HG03108 (cell line): Measurements from ENCODE around the gene SPEM2.
A peak's percentile ranks its signal among the peaks of the same experiment; 100 is the strongest.

ENCODE experiments used
- ATAC-seq: cut with Tn5 transposase; IDR thresholded peaks from one replicate; pipeline ENCODE4 v1.9.1; 2021; ENCODE audit warnings: moderate library complexity; ENCODE audit not compliant: unreplicated experiment

SPEM2 gene

DNA sequence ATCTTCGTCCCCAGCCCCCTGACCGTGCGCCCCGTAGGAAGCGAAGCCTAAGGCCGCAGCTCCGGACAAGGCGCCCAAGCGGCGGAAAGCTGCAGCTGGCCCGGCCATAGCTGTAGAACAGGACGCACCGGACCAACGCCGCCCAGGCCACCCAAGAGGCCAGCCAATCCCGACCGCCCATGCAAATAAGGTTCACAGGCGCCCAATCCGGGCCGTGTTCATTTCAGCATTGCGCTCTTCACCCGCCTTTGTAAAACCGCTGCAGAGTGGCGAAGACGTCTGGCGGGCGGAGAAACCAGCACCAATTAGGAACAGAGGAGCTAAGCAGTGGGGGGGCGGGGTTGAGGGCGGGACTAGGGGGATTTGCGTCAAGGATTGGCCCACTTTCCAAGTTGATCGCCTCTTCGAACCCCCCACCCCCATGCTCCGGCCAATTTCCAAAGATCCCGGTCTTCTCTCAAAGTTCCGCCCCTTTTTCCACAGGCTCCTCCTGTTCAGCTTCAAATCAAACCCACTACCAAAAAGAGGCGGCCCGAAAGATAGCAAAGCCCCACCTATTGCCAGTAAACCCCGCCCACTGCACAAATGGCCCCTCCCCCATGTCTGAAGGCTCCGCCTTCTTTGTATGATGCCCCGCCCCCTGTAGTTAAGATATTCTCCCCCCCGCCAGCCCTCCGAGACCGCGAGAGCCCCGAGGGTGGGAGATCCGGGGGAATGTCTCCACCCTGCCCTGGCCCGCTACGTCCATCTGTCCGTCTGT is 21.3 kb upstream of the SPEM2 start, which contains the start of gene TMEM256:
TSS of gene TMEM256 (minus strand) at position 121 of the 760 bp plus-strand sequence. CDS start at position 108, 13 bp downstream.
- peak; percentile 89 for ATAC-seq

DNA sequence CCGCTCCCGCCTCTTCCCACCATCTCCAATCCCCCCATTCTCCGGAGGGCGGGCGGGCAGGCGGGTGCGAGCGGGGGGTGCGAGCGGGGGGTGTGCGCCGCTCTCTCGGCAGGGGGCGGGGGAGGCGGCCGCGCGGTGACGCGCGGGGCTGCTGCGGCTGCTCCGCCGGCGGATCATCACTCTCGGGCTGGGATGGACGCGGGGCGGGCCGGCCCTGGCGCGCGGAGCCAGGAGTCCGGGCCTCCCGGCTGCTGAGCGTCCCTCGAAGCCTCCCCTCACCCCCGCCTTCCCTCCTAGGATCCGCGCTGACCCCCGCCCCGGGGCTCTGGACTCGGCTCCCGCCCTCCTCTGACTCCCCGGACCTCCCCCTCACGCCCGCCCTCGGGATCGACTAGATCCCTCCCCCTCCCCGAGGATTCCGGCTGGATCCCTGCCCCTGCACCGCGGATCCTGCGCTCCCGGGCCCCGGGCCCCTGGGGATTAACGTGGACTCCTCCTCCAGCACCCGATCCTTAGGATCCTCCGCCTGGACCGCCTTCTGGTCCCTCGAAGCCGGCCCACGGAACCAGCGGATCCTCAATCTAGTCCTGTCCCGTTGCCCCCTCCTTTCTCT is 20.6 kb upstream of the SPEM2 start:
- ATAC-seq, result peak; percentile 14

DNA sequence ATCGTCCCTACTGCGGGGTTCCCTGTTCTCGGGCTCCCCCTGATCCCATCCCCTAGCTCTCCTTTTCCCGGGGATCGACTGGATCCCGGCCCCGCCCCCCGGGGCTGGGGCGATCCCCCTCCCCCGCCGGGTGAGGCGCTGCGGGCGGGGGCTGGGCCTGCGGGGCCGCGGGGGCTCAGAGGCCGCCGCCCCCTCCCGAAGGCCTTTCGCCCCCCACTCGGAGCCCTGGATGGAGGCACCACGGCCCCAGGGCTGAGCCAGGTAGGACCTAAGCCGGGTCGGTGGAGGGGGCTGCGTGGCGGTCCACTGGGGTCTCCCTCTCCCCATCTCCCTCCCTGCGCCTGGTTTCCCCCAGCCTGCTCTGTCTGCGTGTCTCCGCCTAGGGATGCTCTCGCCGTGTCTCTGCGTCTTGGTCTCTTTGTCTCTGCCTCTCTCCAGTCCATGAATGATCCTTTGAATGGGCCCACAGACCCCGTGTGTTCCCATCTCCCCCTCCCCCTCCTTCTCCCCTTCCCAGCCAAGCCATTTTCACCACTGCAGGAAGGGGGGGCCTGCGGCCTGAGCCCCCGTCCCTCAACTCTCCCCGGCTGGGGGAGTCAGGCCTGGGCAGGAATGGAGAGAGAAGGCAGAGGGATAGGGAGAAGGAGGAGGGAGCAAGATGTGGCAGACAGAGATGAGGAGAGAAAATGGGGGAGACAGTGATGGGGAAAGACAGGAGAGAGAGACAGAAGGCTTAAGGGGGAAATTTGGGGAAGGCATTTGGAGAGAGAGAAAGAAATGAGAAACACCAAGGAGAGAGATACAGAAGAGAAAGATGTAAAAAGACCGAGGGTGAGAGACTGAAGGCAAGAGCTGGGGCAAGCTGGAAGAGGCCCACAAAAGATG is 19.8 kb upstream of the SPEM2 start:
- no peak for ATAC-seq

DNA sequence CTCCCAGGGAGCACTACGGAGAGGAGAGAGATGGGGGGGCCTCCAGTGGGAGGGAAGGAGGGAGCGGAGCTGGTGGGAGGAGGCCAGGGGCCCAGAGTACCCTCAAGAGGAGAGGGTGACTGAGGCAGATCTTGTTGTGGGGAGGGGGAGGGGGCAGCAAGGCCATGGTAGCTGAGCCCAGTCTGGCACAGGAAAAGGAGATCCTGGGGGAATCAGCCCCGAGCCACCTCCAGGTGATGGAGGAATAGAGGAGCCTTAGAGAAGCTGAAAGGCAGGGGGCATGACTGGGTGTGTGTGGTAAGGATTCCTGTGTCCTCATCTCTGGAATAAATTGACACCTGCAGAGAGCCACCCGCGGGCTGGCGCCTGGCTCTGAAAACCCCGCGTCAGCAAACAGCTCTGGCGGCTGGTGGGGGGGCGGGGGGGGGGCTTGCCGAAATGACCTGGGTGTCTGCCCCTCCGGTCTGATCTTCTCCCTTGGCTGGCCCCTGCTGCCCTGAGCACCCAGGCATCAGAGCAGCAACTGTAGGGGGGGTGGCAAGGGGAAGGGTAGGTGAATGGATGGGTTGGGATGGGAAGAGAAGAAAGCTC is 19.1 kb upstream of the SPEM2 start:
- ATAC-seq, result no peak

DNA sequence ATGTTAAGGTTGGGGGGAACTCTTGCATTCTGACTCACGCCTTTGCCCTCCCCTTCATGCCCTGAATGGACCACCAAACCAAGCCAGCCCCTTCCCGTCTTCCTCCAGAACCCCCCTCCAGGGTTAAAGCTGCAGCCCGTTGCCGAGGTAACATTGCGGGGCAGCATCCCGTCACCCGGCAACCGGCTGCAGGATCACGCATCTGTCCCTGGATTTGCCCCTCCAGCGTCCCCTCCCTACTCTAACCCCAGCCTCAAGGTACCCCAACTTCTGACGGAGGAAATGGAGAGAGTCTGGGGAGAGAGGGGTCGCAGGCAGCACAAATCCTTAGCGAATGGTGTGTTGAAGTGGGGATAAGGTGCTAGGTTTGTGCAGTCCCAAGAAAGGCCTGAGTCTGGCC is 18.3 kb upstream of the SPEM2 start:
- ATAC-seq, result no peak

DNA sequence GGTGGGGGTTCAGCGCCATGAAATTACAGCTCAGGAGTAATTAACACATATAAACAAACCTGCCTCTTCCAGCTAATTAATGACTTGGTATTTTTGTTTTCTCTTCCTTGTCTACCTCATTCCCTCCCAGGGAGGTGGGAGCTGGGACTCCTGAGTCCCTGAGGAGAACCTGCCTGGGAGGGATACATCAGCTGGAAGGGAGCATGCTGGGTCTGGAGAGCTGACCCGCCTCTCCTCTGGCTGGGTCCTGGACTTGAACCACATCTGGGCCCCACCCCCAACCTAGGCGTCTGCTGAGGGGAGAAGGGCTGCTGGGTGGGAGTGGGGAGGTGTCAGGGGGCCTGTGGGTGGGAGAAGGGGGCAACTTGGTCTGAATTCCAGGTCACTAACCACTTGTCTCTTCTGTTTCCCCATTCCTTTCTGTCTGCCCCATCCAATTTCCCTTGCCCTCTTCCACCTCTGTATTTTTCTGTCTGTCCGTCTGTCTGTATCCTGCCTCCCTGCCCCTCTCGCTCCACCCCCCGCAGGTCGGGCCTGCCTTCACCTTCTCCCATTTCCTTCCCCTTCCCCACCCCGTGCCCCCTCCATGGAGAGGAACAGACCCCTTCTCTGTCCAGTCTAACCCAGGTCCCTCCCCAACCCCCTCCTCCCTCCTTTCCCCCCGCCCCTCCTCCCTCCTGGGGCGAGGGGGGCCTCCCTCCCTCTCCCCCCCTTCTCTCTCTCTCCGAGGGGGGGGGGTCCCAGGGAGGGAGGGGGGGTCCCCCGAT is 17.7 kb upstream of the SPEM2 start, which contains the start of gene NLGN2:
TSS of gene NLGN2 (plus strand) at position 361 of the 767 bp plus-strand sequence. CDS start 411 bp downstream, outside the sequence.
- no peak for ATAC-seq

DNA sequence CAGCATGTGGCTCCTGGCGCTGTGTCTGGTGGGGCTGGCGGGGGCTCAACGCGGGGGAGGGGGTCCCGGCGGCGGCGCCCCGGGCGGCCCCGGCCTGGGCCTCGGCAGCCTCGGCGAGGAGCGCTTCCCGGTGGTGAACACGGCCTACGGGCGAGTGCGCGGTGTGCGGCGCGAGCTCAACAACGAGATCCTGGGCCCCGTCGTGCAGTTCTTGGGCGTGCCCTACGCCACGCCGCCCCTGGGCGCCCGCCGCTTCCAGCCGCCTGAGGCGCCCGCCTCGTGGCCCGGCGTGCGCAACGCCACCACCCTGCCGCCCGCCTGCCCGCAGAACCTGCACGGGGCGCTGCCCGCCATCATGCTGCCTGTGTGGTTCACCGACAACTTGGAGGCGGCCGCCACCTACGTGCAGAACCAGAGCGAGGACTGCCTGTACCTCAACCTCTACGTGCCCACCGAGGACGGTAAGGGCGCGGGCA is 17.1 kb upstream of the SPEM2 start:
- ATAC-seq, result no peak

DNA sequence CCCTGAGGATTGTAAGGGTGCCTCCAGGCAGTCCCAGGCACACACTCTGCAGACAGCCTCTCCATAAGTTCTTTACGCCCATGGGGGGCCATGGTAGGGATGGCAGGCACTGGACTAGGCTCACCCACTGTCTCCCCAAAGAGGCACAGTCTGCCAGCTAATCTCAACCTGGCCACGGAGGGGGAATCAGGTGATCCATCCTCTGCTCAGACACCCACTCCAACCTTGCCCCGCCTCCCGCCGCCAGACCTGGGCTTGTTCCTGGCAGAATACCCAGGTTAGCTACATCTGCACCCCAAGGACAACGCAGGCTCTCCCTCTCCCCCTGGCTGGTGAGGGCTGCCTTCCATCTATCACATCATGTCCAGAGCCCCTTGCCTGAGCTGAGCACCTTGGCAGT is 16.6 kb upstream of the SPEM2 start:
- no peak for ATAC-seq

DNA sequence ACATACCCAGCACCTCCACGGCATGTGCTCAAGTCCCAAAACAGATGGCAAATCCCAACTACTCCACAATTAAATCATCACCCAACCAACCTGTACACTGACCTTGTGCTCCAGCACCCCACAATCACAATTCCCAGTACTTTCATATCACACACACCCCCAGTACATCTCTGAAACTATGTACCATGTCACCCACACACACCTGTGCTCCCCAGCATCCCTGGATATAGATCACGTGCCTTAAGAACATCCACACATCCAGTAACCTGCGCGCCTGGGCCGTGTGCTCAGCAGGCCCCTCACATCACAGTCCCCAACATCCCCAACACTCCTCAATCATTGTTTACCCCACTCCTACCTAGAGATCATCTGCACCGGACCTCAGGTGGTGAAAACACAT is 15.7 kb upstream of the SPEM2 start:
- no peak for ATAC-seq

DNA sequence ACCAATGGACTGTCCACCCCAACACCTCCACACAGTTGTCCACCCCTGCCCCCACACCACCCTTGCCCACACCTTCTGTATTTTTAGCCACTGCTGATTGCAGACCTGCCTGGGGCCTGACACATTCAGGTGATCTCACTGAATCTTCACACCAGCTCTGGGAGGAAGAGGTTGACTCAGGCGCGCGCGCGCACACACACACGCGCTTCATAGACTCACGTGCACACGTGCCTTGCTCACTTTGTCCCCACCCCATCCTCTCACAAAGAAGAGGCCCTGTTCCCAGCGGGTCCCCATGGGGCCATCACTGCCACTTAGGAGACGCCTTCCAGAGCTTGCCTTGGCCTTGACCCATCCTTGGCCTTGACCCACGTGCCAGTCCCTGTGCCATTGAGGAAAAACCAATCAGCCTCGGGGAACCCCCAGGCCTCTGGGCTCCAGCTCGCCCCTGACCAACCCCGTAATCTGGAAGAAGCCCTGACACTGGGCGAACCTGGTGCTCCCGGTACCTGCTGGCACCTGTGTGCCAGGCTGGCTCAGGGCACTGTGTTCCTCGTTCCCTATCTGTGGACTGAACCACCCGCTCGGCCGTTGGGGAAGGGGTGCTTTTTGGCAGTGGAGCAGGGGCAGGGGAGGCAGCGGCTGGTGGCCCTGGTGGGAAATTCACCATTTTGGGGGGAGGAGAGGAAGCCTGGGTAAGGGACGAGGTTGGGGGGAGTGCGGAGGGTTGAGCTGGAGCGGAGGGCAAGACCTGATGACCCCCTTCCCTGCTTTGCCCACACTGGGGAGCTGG is 14.6 kb upstream of the SPEM2 start:
- no peak for ATAC-seq

DNA sequence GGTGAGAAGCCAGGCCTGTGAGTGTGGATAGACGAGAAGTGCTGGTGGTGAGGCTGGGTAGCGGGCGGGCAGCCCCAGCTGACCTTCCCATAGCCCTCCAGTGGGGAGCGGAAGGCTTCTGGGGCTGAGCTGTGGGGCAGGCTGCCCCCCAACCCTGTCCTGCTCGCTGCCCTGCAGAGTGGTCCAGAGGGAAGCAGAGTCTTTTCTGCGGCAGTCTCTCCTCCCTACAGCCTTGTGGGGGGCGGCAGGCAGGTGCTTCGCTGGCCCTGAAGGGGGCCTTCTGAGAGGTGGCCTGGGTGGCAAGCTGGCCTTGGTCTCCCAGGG is 14.0 kb upstream of the SPEM2 start:
- ATAC-seq, result no peak

DNA sequence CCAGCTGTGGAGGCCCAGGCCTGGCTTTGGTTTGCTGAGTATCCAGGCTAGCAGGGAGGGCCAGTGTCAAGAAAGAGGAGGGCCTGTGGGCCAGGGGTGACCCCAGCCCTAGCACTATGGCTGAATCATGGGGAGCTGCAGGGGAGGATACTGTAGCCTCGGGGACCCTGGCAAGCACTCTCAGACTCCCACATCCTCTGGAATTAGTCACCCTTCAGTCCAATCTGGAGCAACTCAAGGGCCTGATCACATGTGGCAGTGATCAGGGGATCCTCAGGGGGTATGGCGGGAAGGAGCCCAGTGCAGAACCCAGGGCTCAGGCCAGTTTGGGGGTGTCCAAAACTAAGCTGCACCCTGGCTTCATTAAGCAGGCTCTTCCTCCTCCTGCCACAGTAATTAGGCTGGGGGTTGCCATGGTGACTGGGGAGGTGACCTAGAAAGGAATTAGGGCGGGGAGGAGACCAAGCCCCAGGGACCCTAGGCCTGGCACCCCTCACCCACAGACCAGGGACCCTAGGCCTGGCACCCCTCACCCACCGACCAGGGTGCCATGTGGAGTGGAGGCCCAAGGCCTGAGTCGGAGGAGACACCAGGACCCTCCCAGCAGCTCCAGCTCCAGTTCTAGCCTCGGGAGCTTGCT is 11.9 kb upstream of the SPEM2 start:
- ATAC-seq, result no peak

DNA sequence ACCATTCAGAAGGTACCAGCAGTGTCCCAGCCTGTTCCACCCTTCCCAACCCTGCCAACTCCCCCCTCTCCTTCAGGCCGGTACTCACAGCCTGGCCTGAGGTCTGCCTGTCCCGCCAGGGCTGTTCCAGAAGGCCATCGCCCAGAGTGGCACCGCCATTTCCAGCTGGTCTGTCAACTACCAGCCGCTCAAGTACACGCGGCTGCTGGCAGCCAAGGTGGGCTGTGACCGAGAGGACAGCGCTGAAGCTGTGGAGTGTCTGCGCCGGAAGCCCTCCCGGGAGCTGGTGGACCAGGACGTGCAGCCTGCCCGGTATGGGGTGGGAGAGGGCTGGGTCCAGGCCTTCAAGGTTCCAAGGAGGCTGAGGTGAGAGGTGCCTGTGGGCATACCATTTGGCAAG is 10.6 kb upstream of the SPEM2 start:
- no peak for ATAC-seq

DNA sequence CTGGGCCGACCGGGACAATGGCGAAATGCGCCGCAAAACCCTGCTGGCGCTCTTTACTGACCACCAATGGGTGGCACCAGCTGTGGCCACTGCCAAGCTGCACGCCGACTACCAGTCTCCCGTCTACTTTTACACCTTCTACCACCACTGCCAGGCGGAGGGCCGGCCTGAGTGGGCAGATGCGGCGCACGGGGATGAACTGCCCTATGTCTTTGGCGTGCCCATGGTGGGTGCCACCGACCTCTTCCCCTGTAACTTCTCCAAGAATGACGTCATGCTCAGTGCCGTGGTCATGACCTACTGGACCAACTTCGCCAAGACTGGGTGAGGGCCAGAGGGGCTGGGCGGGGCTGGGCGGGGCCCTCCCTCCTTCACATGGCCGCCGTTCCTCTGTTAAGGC is 9.6 kb upstream of the SPEM2 start:
- no peak for ATAC-seq

DNA sequence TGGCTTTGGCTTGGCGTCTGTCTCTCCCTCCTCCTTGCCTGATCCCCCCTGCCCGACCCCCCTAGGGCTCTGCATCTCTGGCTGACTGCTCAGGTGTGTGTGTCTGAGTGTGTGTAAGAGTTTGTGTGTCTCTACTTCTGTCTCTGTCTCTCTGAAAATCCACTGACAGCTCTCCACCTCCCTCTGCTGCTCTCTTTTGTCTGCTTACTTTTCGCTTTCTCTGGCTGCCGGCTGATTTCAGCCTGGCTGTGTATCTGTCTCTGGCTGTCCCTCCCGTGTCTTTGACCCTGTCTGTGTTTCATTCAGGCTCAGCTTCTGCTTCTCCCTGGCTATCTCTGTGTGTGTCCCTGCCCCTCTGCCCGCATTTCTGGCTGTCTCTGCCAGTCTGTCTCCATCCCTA is 9.1 kb upstream of the SPEM2 start:
- no peak for ATAC-seq

DNA sequence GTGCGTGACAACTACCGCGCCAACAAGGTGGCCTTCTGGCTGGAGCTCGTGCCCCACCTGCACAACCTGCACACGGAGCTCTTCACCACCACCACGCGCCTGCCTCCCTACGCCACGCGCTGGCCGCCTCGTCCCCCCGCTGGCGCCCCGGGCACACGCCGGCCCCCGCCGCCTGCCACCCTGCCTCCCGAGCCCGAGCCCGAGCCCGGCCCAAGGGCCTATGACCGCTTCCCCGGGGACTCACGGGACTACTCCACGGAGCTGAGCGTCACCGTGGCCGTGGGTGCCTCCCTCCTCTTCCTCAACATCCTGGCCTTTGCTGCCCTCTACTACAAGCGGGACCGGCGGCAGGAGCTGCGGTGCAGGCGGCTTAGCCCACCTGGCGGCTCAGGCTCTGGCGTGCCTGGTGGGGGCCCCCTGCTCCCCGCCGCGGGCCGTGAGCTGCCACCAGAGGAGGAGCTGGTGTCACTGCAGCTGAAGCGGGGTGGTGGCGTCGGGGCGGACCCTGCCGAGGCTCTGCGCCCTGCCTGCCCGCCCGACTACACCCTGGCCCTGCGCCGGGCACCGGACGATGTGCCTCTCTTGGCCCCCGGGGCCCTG is 8.3 kb upstream of the SPEM2 start:
- ATAC-seq, result no peak

DNA sequence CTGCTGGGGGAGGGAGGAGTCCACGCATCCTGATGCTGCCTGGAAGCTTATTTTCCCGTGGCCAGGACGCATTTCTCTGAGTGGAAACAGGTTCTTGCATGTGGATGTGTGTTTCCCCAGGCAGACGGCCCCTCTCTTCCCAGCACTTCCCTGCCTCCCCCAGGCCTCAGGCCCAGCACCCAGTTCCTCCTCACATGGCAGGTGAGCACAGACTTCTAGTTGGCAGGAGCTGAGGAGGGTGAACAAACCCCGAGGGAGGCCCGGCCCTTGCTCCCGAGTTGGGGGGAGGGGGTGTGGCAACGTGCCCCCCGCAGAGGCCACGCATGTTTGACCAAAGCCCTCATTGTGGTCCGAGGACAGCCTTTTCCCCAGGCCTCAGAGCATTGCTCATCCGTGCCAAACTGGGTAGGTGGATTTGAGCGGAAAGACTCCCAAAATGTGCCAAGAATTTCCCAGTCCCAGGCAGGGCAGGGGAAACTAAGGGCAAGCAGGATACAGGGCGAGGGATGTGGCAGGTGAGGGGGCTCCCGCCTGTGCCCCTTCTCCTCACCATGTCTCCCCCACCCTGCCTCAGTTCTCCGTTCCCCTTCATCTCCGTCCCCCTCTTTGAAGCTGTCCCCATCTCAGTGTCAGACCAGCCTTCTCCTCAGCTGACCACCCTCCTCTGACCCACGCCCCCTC is 6.8 kb upstream of the SPEM2 start:
- no peak for ATAC-seq
